ENCODE data around the gene UCN3.
A peak's percentile ranks its signal among the peaks of the same experiment; 100 is the strongest.

Gene UCN3

GRCh38 chr10:5413012-5413938, 48.5 kb downstream of the UCN3 start:
- POLR2A ChIA-PET = interaction anchor here (0.5 to 1.1 kb wide), 3 partner anchors 17 to 33 kb away, joined by 3 to 4 read pairs (median 3); no protein-coding TSS in a partner anchor
- no peaks in the 10 kb centered on the region for H3K9me3 ChIP-seq (ENCODE audit: control insufficient read depth, insufficient read depth, low read depth, low read length)
- CTCF ChIA-PET = no interaction called here
- peak; percentile 11; the same call in 1 of the 2 replicates for TF ChIP-seq ZNF76 (tag by site-specific recombination; IDR thresholded peaks at IDR 0.05; ENCODE audit: borderline replicate concordance, low read depth)
- TF ChIP-seq ZNF354C (tag by site-specific recombination; IDR thresholded peaks at IDR 0.05; ENCODE audit: borderline replicate concordance, low read depth) = no peak
- TF ChIP-seq ZXDB (tag by site-specific recombination; IDR thresholded peaks at IDR 0.05) = no peak
- TF ChIP-seq PRDM1 (tag by site-specific recombination; IDR thresholded peaks at IDR 0.05) = peak; percentile 83
- TF ChIP-seq IKZF3 (tag by site-specific recombination; IDR thresholded peaks at IDR 0.05) = 0 out of 2 replicates have a peak, but pooled peaks have one; percentile 45
- TF ChIP-seq ZNF514 (tag by site-specific recombination; IDR thresholded peaks at IDR 0.05) = no peak
- peak; percentile 76; the same call in 1 of the 2 replicates for TF ChIP-seq SCRT1 (tag by site-specific recombination; IDR thresholded peaks at IDR 0.05; ENCODE audit: borderline replicate concordance)
- peak; percentile 90 for TF ChIP-seq PRDM4 (tag by site-specific recombination; IDR thresholded peaks at IDR 0.05)
- peak; percentile 91 for TF ChIP-seq SCRT2 (tag by site-specific recombination; IDR thresholded peaks at IDR 0.05)
- H3K27ac ChIP-seq (ENCODE audit: extremely low read depth, low read depth, low read length) = no peak overlapping the region
- peak overlapping the region; percentile 97 for H3K4me3 ChIP-seq (ENCODE audit: low read depth, low read length)
- H3K4me1 ChIP-seq (ENCODE audit: control insufficient read depth, insufficient read depth, low read length) = peaks cover 3% of the 10 kb centered on the region; the same call in 1 of the 2 replicates
- peaks cover 0 to 6% of the 10 kb centered on the region in 2 experiments; a peak in 1 of 3 replicates for H3K36me3 ChIP-seq (ENCODE audit: control insufficient read depth in 2 of 2, insufficient read depth in 1 of 2, low read length in 2 of 2)

GRCh38 chr10:5416981-5417380, 52.2 kb downstream of the UCN3 start:
- TF ChIP-seq ZNF311 (tag by site-specific recombination; IDR thresholded peaks at IDR 0.05; ENCODE audit: borderline replicate concordance) (no peak), KLF1 (tag by site-specific recombination; IDR thresholded peaks at IDR 0.05) (no peak), ZNF398 (tag by site-specific recombination; IDR thresholded peaks at IDR 0.05) (no peak), ZNF585B (tag by site-specific recombination; IDR thresholded peaks at IDR 0.05) (no peak), SETDB1 (IDR thresholded peaks at IDR 0.05; ENCODE audit: insufficient read length, low read length) (no peak), ZNF23 (tag by site-specific recombination; IDR thresholded peaks at IDR 0.05; ENCODE audit: borderline replicate concordance) (no peak), OSR2 (tag by site-specific recombination; IDR thresholded peaks at IDR 0.05) (no peak), ZNF449 (tag by site-specific recombination; IDR thresholded peaks at IDR 0.05) (no peak), ZNF274 (IDR thresholded peaks at IDR 0.05; ENCODE audit: low read length) (no peak), ZNF274 (tag by site-specific recombination; IDR thresholded peaks at IDR 0.05; ENCODE audit: borderline replicate concordance) (no peak)
- CTCF ChIA-PET = interaction anchor here (0.7 to 1.4 kb wide), 3 partner anchors 17 to 567 kb away, joined by 3 read pairs; no protein-coding TSS in a partner anchor
- POLR2A ChIA-PET = no interaction called here
- Histone ChIP-seq H3K36me3 (ENCODE audit: control insufficient read depth in 2 of 2, insufficient read depth in 1 of 2, low read length in 2 of 2) (peaks cover 0 to 6% of the 10 kb centered on the region in 2 experiments; a peak in 1 of 3 replicates), H3K9me3 (ENCODE audit: control insufficient read depth, insufficient read depth, low read depth, low read length) (no peaks in the 10 kb centered on the region), H3K27ac (ENCODE audit: extremely low read depth, low read depth, low read length) (no peak overlapping the region), H3K4me1 (ENCODE audit: control insufficient read depth, insufficient read depth, low read length) (peaks cover 2% of the 10 kb centered on the region; the same call in 1 of the 2 replicates), H3K4me3 (ENCODE audit: low read depth, low read length) (no peak overlapping the region)

Measured in HEK293 (cell line).